Neural progenitor cell (in vitro differentiated cells): ENCODE data around the gene ESRRA. TPM values are rescaled to one million over a fixed set of nuclear protein-coding genes. Genes with fewer than 3 reads are reported as not detected.

Experiments used
- DNase-seq: peaks from one replicate; pipeline ENCODE4 v3.0.0-alpha.2; 2016; ENCODE audit warnings: low spot score
- H2AFZ ChIP-seq: fragments of 200-600 bp; sonication (generic); replicated peaks from 2 replicates; pipeline ENCODE4 v1.6.1; 2016; ENCODE audit warnings: antibody characterized with exemption
- H3F3A ChIP-seq: fragments of 200-600 bp; sonication (generic); 2 replicates; pipeline ENCODE4 v1.6.1; 2016; ENCODE audit warnings: antibody characterized with exemption, low read depth
- H3K27ac ChIP-seq: fragments of 200-600 bp; sonication (generic); 2 replicates; pipeline ENCODE4 v1.5.1; 2016; ENCODE audit warnings: mild to moderate bottlenecking
- H3K27me3 ChIP-seq: fragments of 200-600 bp; sonication (generic); 2 replicates; pipeline ENCODE4 v1.6.1; 2016; ENCODE audit warnings: mild to moderate bottlenecking, moderate library complexity
- H3K36me3 ChIP-seq: fragments of 200-600 bp; sonication (generic); 2 replicates; pipeline ENCODE4 v1.5.1; 2016
- H3K4me1 ChIP-seq: fragments of 200-600 bp; sonication (generic); 2 replicates; pipeline ENCODE4 v1.6.1; 2016; ENCODE audit warnings: mixed run types
- H3K4me2 ChIP-seq: fragments of 200-600 bp; sonication (generic); 2 replicates; pipeline ENCODE4 v1.6.1; 2016
- H3K4me3 ChIP-seq: fragments of 200-600 bp; sonication (generic); 2 replicates; pipeline ENCODE4 v1.5.1; 2016
- H3K79me2 ChIP-seq: fragments of 200-600 bp; sonication (generic); 2 replicates; pipeline ENCODE4 v1.6.1; 2016; ENCODE audit warnings: low read depth
- H3K9ac ChIP-seq: fragments of 200-600 bp; sonication (generic); 2 replicates; pipeline ENCODE4 v1.6.1; 2016
- H3K9me3 ChIP-seq: fragments of 200-600 bp; sonication (generic); 2 replicates; pipeline ENCODE4 v1.5.1; 2016; ENCODE audit warnings: low read depth
- H4K20me1 ChIP-seq: fragments of 200-600 bp; sonication (generic); 2 replicates; pipeline ENCODE4 v1.6.1; 2016; ENCODE audit warnings: low read depth
- H3K27ac Mint-ChIP-seq: 3 replicates; pipeline ENCODE4 v1.8.0; 2021; ENCODE audit warnings: mixed read lengths
- H3K27me3 Mint-ChIP-seq: 2 replicates; pipeline ENCODE4 v1.8.0; 2022; ENCODE audit warnings: low read depth, mild to moderate bottlenecking, inconsistent platforms, moderate library complexity, mixed read lengths; ENCODE audit not compliant: insufficient read depth
- H3K36me3 Mint-ChIP-seq: 3 replicates; pipeline ENCODE4 v1.8.0; 2021; ENCODE audit warnings: mixed read lengths
- H3K4me1 Mint-ChIP-seq: 3 replicates; pipeline ENCODE4 v1.8.0; 2021; ENCODE audit warnings: mixed read lengths
- H3K4me3 Mint-ChIP-seq: 3 replicates; pipeline ENCODE4 v1.8.0; 2021; ENCODE audit warnings: mild to moderate bottlenecking, moderate library complexity, mixed read lengths
- H3K9me3 Mint-ChIP-seq: 3 replicates; pipeline ENCODE4 v1.8.0; 2020; ENCODE audit warnings: mixed read lengths
- CTCF ChIP-seq: fragments of 200-600 bp; sonication (generic); IDR thresholded peaks from 2 replicates; pipeline ENCODE4 v1.5.1; 2017; ENCODE audit warnings: antibody characterized with exemption, mild to moderate bottlenecking
- EZH2 ChIP-seq: fragments of 200-600 bp; sonication (generic); IDR thresholded peaks from 2 replicates; pipeline ENCODE4 v1.6.1; 2017; ENCODE audit warnings: antibody characterized with exemption, mild to moderate bottlenecking, moderate library complexity
- EZH2phosphoT487 ChIP-seq: fragments of 200-600 bp; sonication (generic); IDR thresholded peaks from 2 replicates; pipeline ENCODE4 v1.6.1; 2017; ENCODE audit warnings: antibody characterized with exemption
- total RNA-seq: library from RNA; depleted of rRNA; stranded (reverse); fragments of >200 nt; gene quantifications from 2 replicates; pipeline ENCODE4 v1.2.3, GENCODE V29; 2015; ENCODE audit warnings: low replicate concordance

Gene ESRRA
- total RNA-seq, 1 donor from 2014 or later = 5.5 TPM

- no peak overlapping the region for H3K9ac ChIP-seq
- no peaks in the 10 kb centered on the region for H3K79me2 ChIP-seq
- Mint-ChIP-seq H3K27me3 (peaks cover 10% of the 10 kb centered on the region), H3K4me3 (no peak overlapping the region), H3K27ac (no peak overlapping the region), H3K36me3 (no peaks in the 10 kb centered on the region), H3K9me3 (no peaks in the 10 kb centered on the region), H3K4me1 (peaks cover 24% of the 10 kb centered on the region)
- H3K36me3 ChIP-seq = no peaks in the 10 kb centered on the region
- H3K27me3 ChIP-seq = peaks cover 22% of the 10 kb centered on the region
- H3K4me1 ChIP-seq = peaks cover 24% of the 10 kb centered on the region
- TF ChIP-seq EZH2phosphoT487 (no peak), EZH2 (no peak), CTCF (no peak)
- H4K20me1 ChIP-seq = no peaks in the 10 kb centered on the region
- no peak overlapping the region for H3K4me3 ChIP-seq
- no peaks in the 10 kb centered on the region for H3K9me3 ChIP-seq
- peaks cover 17% of the 10 kb centered on the region for H3F3A ChIP-seq
- no peak for DNase-seq
- no peak overlapping the region for H3K27ac ChIP-seq
- no peak overlapping the region for H3K4me2 ChIP-seq
- H2AFZ ChIP-seq = no peak overlapping the region
Observed at GRCh38 chr11:64344787-64345186, 39.5 kb downstream of the ESRRA start.

- Histone ChIP-seq H3K27me3 (no peaks in the 10 kb centered on the region), H3F3A (peaks cover 6% of the 10 kb centered on the region), H3K4me1 (peaks cover 12% of the 10 kb centered on the region), H3K79me2 (no peaks in the 10 kb centered on the region), H2AFZ (no peak overlapping the region), H3K9me3 (no peaks in the 10 kb centered on the region), H3K4me3 (no peak overlapping the region), H3K27ac (no peak overlapping the region), H3K36me3 (no peaks in the 10 kb centered on the region), H3K9ac (no peak overlapping the region), H3K4me2 (no peak overlapping the region), H4K20me1 (no peaks in the 10 kb centered on the region)
- Mint-ChIP-seq H3K36me3 (no peaks in the 10 kb centered on the region), H3K27ac (peak overlapping the region; percentile 8), H3K4me1 (peaks cover 25% of the 10 kb centered on the region), H3K27me3 (peaks cover 4% of the 10 kb centered on the region), H3K4me3 (peak overlapping the region; percentile 22), H3K9me3 (no peaks in the 10 kb centered on the region)
- DNase-seq = no peak
- no peak for TF ChIP-seq EZH2
- TF ChIP-seq CTCF = no peak
- no peak for TF ChIP-seq EZH2phosphoT487
Observed at GRCh38 chr11:64347193-64347867, 42.0 kb downstream of the ESRRA start.

GRCh38 chr11:64348383-64349024 is 43.2 kb downstream of the ESRRA start:
- no peak overlapping the region for H2AFZ ChIP-seq
- no peaks in the 10 kb centered on the region for H3K36me3 ChIP-seq
- no peaks in the 10 kb centered on the region for H3K9me3 ChIP-seq
- peaks cover 7% of the 10 kb centered on the region for H3K4me1 ChIP-seq
- Mint-ChIP-seq H3K9me3 (no peaks in the 10 kb centered on the region), H3K27ac (no peak overlapping the region), H3K4me3 (no peak overlapping the region), H3K27me3 (peaks cover 4% of the 10 kb centered on the region), H3K36me3 (no peaks in the 10 kb centered on the region), H3K4me1 (peaks cover 25% of the 10 kb centered on the region)
- H3K9ac ChIP-seq = no peak overlapping the region
- H3K79me2 ChIP-seq = no peaks in the 10 kb centered on the region
- no peaks in the 10 kb centered on the region for H4K20me1 ChIP-seq
- H3K4me3 ChIP-seq = no peak overlapping the region
- peaks cover 3% of the 10 kb centered on the region for H3F3A ChIP-seq
- no peak overlapping the region for H3K27ac ChIP-seq
- no peaks in the 10 kb centered on the region for H3K27me3 ChIP-seq
- H3K4me2 ChIP-seq = no peak overlapping the region
- TF ChIP-seq EZH2 (no peak), EZH2phosphoT487 (no peak), CTCF (no peak)
- DNase-seq = peak; percentile 40
